NCI-H2107 (cell line): ENCODE measurements around the gene HOXC5.

Source experiments
- DNase-seq: peaks from one replicate; lab custom pipeline; 2025; lab: John Stamatoyannopoulos, UW

The HOXC5 gene

GRCh38 chr12:53995378-53996239, 37.2 kb upstream of the HOXC5 start:
- DNase-seq: no peak

- no peak for DNase-seq
Measured at GRCh38 chr12:53996240-53997203, 36.3 kb upstream of the HOXC5 start.

- DNase-seq: no peak
Measured at GRCh38 chr12:53997204-53998109, 35.4 kb upstream of the HOXC5 start.

- DNase-seq: no peak
Measured at GRCh38 chr12:53998110-53998899, 34.5 kb upstream of the HOXC5 start.

- DNase-seq: no peak
Measured at GRCh38 chr12:53998900-53999236, 34.0 kb upstream of the HOXC5 start.

GRCh38 chr12:53999559-54000115, 33.2 kb upstream of the HOXC5 start:
- DNase-seq: no peak

- DNase-seq: no peak
Measured at GRCh38 chr12:54000116-54001114, 32.4 kb upstream of the HOXC5 start, which contains the start of gene HOXC9. HOXC9 (plus strand) TSS chr12:54000161; CDS start chr12:54000189, 28 bp downstream.

GRCh38 chr12:54001283-54002187, 31.3 kb upstream of the HOXC5 start:
- no peak for DNase-seq

GRCh38 chr12:54002278-54002914, 30.5 kb upstream of the HOXC5 start:
- no peak for DNase-seq

GRCh38 chr12:54002915-54003389, 29.9 kb upstream of the HOXC5 start:
- no peak for DNase-seq

- no peak for DNase-seq
Measured at GRCh38 chr12:54003625-54004024, 29.2 kb upstream of the HOXC5 start.

GRCh38 chr12:54004063-54004840, 28.6 kb upstream of the HOXC5 start:
- DNase-seq: no peak

- no peak for DNase-seq
Measured at GRCh38 chr12:54004841-54005530, 27.9 kb upstream of the HOXC5 start.

GRCh38 chr12:54005531-54005852, 27.4 kb upstream of the HOXC5 start:
- DNase-seq: no peak

GRCh38 chr12:54005853-54006558, 26.8 kb upstream of the HOXC5 start:
- DNase-seq: peak; percentile 56
